ENCODE results near the gene SHB.

The SHB gene

GRCh38 chr9:37944671-37945481 is 124.2 kb downstream of the SHB start (continued):
- TF ChIP-seq CTCF (tag by site-specific recombination; IDR thresholded peaks at IDR 0.05) (no peak), ZNF140 (tag by site-specific recombination; IDR thresholded peaks at IDR 0.05) (no peak), ZNF19 (tag by site-specific recombination; IDR thresholded peaks at IDR 0.05; ENCODE audit: low read depth) (no peak)

- Histone ChIP-seq H3K9me3 (ENCODE audit: control insufficient read depth, insufficient read depth, low read depth, low read length) (no peaks in the 10 kb centered on the region), H3K27ac (ENCODE audit: extremely low read depth, low read depth, low read length) (no peak overlapping the region), H3K36me3 (ENCODE audit: control insufficient read depth in 2 of 2, insufficient read depth in 1 of 2, low read length in 2 of 2) (peaks cover 0 to 95% of the 10 kb centered on the region in 2 experiments; a peak in 1 of 3 replicates), H3K4me1 (ENCODE audit: control insufficient read depth, insufficient read depth, low read length) (no peaks in the 10 kb centered on the region), H3K4me3 (ENCODE audit: low read depth, low read length) (no peak overlapping the region)
- ChIA-PET POLR2A (no interaction called here), CTCF (no interaction called here)
- TF ChIP-seq ZNF558 (tag by site-specific recombination; IDR thresholded peaks at IDR 0.05) (no peak), ZNF26 (tag by site-specific recombination; IDR thresholded peaks at IDR 0.05) (no peak), ZNF335 (tag by site-specific recombination; conservative IDR thresholded peaks at IDR 0.05) (no peak), ZNF169 (tag by site-specific recombination; IDR thresholded peaks at IDR 0.05) (no peak), ZNF660 (tag by site-specific recombination; IDR thresholded peaks at IDR 0.05) (no peak), ZNF623 (tag by site-specific recombination; IDR thresholded peaks at IDR 0.05) (no peak), ZNF394 (tag by site-specific recombination; IDR thresholded peaks at IDR 0.05; ENCODE audit: borderline replicate concordance) (no peak), ZIC2 (tag by site-specific recombination; IDR thresholded peaks at IDR 0.05) (no peak), INSM2 (tag by site-specific recombination; IDR thresholded peaks at IDR 0.05) (no peak), ZNF37A (tag by site-specific recombination; IDR thresholded peaks at IDR 0.05) (no peak), ZNF175 (tag by site-specific recombination; IDR thresholded peaks at IDR 0.05) (no peak), EGR2 (tag by site-specific recombination; IDR thresholded peaks at IDR 0.05; ENCODE audit: low read depth) (no peak), ZNF837 (tag by site-specific recombination; IDR thresholded peaks at IDR 0.05) (no peak), ZNF19 (tag by site-specific recombination; IDR thresholded peaks at IDR 0.05; ENCODE audit: low read depth) (no peak), KLF10 (tag by site-specific recombination; IDR thresholded peaks at IDR 0.05) (no peak), GFI1B (tag by site-specific recombination; IDR thresholded peaks at IDR 0.05) (no peak), KLF8 (tag by site-specific recombination; IDR thresholded peaks at IDR 0.05) (no peak), SALL2 (tag by site-specific recombination; IDR thresholded peaks at IDR 0.05; ENCODE audit: borderline replicate concordance) (no peak)
Observed at GRCh38 chr9:37944266-37944650, 124.8 kb downstream of the SHB start.
